SK-N-SH treated with all-trans-retinoic acid at 6 μM for 48 hours (cell line): ENCODE measurements around the gene CMTR1.

Source experiments
- ATAC-seq: fragments of 200-7000 bp; cut with Tn5 transposase; 3 replicates; pipeline ENCODE4 v1.9.1; 2020; ENCODE audit warnings: mild to moderate bottlenecking, moderate library complexity
- BACH2 ChIP-seq: fragments of 250-450 bp; sonication (Bioruptor Pico); IDR thresholded peaks from 2 replicates; pipeline ENCODE4 v1.9.0; 2021; ENCODE audit warnings: mild to moderate bottlenecking, borderline replicate concordance
- CSDC2 ChIP-seq: fragments of 250-450 bp; sonication (Bioruptor Pico); IDR thresholded peaks from 2 replicates; pipeline ENCODE4 v1.5.0; 2020; ENCODE audit warnings: mild to moderate bottlenecking, moderate library complexity
- ESRRG ChIP-seq: fragments of 250-450 bp; sonication (Bioruptor Pico); IDR thresholded peaks from 2 replicates; pipeline ENCODE4 v1.6.1; 2021; ENCODE audit warnings: mild to moderate bottlenecking
- GLIS3 ChIP-seq: fragments of 250-450 bp; sonication (Bioruptor Pico); IDR thresholded peaks from 2 replicates; pipeline ENCODE4 v1.5.0; 2020; ENCODE audit warnings: mild to moderate bottlenecking, moderate library complexity
- OSR1 ChIP-seq: fragments of 250-450 bp; sonication (Bioruptor Pico); IDR thresholded peaks from 2 replicates; pipeline ENCODE4 v1.8.0; 2022; ENCODE audit warnings: moderate library complexity, mild to moderate bottlenecking, inconsistent platforms
- ZFP3 ChIP-seq: fragments of 250-450 bp; sonication (Bioruptor Pico); IDR thresholded peaks from 2 replicates; pipeline ENCODE4 v1.5.0; 2020; ENCODE audit warnings: mild to moderate bottlenecking, moderate library complexity
- ZFP30 ChIP-seq: fragments of 450-650 bp; formaldehyde crosslinking; IDR thresholded peaks from 2 replicates; pipeline ENCODE4 v1.5.0; 2022; ENCODE audit warnings: mild to moderate bottlenecking, moderate library complexity
- ZNF565 ChIP-seq: fragments of 450-650 bp; formaldehyde crosslinking; conservative IDR thresholded peaks from 2 replicates; pipeline ENCODE4 v1.5.0; 2020; ENCODE audit warnings: low read depth, mild to moderate bottlenecking, moderate library complexity
- ZNF70 ChIP-seq: fragments of 450-650 bp; formaldehyde crosslinking; IDR thresholded peaks from 2 replicates; pipeline ENCODE4 v1.5.0; 2020; ENCODE audit warnings: mild to moderate bottlenecking, moderate library complexity
- ZNF8 ChIP-seq: fragments of 450-650 bp; formaldehyde crosslinking; IDR thresholded peaks from 2 replicates; pipeline ENCODE4 v1.5.0; 2020; ENCODE audit warnings: mild to moderate bottlenecking, moderate library complexity
- TF ChIP-seq, protein P1 (sequence below): fragments of 250-450 bp; sonication (Bioruptor Pico); IDR thresholded peaks from 2 replicates; pipeline ENCODE4 v1.8.0; 2021; ENCODE audit warnings: low read depth, mild to moderate bottlenecking, moderate library complexity, borderline replicate concordance
- TF ChIP-seq, protein P2 (sequence below): fragments of 250-450 bp; sonication (Bioruptor Pico); IDR thresholded peaks from 2 replicates; pipeline ENCODE4 v1.5.1; 2020; ENCODE audit warnings: low read depth, mild to moderate bottlenecking, moderate library complexity
- TF ChIP-seq, protein P3 (sequence below): fragments of 250-450 bp; sonication (Bioruptor Pico); IDR thresholded peaks from 2 replicates; pipeline ENCODE4 v1.5.0; 2020; ENCODE audit warnings: mild to moderate bottlenecking, moderate library complexity
- TF ChIP-seq, protein P4 (sequence below): fragments of 250-450 bp; sonication (Bioruptor Pico); IDR thresholded peaks from 2 replicates; pipeline ENCODE4 v1.8.0; 2020; ENCODE audit warnings: mild to moderate bottlenecking, moderate library complexity, borderline replicate concordance

The CMTR1 gene

DNA sequence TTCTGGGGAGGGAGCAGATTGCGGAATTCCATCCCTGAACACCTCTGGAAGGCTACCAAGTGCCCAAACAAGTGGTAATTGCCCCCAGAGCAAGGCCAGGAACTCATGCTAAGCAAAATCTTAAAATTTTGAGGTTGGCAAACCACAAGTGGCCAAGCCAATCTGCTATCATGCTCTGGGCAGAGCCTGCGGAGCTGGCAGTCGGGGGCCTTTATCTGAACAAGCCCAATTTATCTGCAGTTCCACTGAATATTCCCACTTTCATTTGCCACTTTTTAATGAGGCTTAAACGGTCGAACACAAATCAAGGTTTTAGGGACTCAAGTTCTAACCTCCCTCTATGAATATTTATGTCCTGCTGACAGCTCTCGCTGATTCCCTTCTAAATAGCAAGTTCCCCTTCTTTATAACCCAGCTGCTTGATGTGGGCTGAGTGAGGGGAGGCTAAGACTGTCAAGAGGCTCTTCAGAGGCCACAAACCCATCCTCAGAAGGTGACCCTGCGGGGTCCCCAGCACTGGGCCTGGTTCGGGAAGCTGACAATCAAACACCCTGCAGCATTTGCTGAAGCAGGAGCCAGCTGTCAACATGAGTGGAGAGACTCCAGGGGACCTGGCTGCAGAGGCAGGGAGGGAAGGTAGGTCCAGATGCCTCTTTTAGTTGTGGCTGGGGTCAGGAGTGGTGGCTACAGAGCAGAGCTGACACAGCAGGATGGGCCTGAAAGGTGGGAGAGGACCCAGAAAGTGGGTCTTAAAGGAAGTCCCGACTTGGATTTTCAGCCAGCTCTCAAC lies 54.8 kb downstream of the CMTR1 start (continued):
- TF ChIP-seq, protein P1, sequence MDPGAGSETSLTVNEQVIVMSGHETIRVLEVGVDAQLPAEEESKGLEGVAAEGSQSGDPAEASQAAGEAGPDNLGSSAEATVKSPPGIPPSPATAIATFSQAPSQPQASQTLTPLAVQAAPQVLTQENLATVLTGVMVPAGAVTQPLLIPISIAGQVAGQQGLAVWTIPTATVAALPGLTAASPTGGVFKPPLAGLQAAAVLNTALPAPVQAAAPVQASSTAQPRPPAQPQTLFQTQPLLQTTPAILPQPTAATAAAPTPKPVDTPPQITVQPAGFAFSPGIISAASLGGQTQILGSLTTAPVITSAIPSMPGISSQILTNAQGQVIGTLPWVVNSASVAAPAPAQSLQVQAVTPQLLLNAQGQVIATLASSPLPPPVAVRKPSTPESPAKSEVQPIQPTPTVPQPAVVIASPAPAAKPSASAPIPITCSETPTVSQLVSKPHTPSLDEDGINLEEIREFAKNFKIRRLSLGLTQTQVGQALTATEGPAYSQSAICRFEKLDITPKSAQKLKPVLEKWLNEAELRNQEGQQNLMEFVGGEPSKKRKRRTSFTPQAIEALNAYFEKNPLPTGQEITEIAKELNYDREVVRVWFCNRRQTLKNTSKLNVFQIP (CRISPR knock-in tag), result no peak
- TF ChIP-seq ZNF70, result no peak

DNA sequence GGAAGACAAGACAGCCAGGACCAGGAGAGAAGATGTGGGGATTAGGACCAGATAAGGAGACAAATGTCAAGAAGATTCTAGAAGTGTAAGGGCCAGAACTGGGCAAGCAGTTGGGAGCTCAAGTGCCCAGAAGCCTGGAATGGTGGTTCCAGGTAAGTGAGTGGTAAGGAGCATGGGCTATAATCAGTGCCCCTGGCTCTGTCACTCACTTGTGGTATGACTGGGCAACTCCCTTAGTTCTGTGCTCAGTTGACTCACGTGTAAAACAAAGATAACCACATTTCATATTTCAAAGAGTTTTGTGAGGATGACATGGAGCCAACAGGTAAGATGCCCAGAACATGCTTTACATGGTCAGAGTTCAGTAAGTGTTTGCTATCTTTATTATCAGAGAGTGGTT lies 55.5 kb downstream of the CMTR1 start:
- no peak for ATAC-seq
- no peak for TF ChIP-seq ESRRG (CRISPR knock-in tag)
- TF ChIP-seq, protein P2, sequence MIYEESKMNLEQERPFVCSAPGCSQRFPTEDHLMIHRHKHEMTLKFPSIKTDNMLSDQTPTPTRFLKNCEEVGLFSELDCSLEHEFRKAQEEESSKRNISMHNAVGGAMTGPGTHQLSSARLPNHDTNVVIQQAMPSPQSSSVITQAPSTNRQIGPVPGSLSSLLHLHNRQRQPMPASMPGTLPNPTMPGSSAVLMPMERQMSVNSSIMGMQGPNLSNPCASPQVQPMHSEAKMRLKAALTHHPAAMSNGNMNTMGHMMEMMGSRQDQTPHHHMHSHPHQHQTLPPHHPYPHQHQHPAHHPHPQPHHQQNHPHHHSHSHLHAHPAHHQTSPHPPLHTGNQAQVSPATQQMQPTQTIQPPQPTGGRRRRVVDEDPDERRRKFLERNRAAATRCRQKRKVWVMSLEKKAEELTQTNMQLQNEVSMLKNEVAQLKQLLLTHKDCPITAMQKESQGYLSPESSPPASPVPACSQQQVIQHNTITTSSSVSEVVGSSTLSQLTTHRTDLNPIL (CRISPR knock-in tag), result no peak

DNA sequence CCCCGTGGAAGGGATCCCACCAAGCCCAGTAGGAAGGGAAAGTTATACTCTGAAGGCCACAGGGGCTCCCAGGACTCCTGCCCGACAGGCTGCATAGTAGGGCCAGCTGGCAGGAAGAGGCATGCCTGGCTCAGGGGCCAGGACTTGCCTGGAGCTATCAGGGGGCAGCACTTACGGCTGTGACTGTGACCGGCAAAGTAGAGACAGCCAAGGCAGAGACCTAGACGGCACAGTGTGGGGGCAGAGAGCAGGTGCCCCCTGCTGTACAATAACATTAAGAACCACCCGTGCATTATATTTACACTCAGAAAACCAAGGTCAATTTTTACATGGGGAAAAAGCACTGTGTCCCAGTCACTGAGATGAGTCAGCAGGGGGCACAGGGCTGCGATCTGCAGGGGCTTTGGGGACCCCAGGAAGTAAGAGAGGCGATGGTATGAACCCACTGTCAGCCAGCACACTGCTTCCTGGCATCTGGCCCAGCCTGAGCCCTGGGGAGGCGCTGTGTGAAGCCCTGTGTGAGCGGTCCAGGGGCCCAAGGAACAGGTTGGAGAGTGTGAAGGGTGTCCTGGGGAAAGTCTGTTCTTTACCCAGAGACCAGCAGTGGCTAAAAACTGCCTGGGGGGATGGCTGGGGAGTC lies 56.8 kb downstream of the CMTR1 start:
- TF ChIP-seq ZNF565 (CRISPR knock-in tag) (no peak), CSDC2 (CRISPR knock-in tag) (no peak), BACH2 (CRISPR knock-in tag) (no peak), OSR1 (no peak), GLIS3 (CRISPR knock-in tag) (no peak), ZFP3 (CRISPR knock-in tag) (no peak), ZNF8 (CRISPR knock-in tag) (no peak), ZFP30 (CRISPR knock-in tag) (no peak)
- TF ChIP-seq, protein P3, sequence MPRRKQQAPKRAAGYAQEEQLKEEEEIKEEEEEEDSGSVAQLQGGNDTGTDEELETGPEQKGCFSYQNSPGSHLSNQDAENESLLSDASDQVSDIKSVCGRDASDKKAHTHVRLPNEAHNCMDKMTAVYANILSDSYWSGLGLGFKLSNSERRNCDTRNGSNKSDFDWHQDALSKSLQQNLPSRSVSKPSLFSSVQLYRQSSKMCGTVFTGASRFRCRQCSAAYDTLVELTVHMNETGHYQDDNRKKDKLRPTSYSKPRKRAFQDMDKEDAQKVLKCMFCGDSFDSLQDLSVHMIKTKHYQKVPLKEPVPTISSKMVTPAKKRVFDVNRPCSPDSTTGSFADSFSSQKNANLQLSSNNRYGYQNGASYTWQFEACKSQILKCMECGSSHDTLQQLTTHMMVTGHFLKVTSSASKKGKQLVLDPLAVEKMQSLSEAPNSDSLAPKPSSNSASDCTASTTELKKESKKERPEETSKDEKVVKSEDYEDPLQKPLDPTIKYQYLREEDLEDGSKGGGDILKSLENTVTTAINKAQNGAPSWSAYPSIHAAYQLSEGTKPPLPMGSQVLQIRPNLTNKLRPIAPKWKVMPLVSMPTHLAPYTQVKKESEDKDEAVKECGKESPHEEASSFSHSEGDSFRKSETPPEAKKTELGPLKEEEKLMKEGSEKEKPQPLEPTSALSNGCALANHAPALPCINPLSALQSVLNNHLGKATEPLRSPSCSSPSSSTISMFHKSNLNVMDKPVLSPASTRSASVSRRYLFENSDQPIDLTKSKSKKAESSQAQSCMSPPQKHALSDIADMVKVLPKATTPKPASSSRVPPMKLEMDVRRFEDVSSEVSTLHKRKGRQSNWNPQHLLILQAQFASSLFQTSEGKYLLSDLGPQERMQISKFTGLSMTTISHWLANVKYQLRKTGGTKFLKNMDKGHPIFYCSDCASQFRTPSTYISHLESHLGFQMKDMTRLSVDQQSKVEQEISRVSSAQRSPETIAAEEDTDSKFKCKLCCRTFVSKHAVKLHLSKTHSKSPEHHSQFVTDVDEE (CRISPR knock-in tag), result no peak
- TF ChIP-seq, protein P4, sequence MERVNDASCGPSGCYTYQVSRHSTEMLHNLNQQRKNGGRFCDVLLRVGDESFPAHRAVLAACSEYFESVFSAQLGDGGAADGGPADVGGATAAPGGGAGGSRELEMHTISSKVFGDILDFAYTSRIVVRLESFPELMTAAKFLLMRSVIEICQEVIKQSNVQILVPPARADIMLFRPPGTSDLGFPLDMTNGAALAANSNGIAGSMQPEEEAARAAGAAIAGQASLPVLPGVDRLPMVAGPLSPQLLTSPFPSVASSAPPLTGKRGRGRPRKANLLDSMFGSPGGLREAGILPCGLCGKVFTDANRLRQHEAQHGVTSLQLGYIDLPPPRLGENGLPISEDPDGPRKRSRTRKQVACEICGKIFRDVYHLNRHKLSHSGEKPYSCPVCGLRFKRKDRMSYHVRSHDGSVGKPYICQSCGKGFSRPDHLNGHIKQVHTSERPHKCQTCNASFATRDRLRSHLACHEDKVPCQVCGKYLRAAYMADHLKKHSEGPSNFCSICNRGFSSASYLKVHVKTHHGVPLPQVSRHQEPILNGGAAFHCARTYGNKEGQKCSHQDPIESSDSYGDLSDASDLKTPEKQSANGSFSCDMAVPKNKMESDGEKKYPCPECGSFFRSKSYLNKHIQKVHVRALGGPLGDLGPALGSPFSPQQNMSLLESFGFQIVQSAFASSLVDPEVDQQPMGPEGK (CRISPR knock-in tag), result no peak
- TF ChIP-seq, protein P2 (CRISPR knock-in tag), result no peak
- TF ChIP-seq, protein P1 (CRISPR knock-in tag), result no peak
- ATAC-seq, result peak; percentile 45
